Measurements from ENCODE around the gene SP140L.

DNA sequence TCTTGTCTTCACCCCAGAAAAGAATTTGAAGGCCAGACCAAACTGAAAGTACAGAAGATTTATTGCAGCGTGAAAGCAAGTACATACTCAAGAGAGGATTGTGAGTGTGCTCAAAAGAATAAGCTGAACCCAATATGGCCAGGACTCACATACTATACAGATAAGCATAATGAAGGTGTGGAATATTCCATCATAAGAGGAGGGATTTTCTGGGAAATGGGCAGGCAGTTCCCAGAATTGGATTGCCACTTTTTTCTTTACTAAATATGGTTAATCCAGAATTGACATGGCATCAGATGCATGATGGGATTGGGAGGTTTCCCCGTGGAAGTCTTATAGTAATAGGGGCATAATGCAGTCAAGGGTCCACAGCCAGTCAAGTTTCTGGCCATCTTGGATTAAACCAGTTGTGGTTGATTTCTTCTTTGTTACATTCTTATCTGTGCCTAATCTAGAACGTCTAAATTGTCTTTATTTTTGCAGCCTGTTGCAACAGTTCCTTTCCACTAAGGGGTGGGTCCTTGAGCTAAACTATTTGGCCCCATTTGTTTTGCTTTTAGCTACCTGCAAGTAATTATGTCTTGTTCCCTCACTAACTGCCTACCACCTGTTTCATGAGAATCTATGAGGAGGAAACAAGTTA is 9.0 kb downstream of the SP140L start:
- TF ChIP-seq POLR2A (IDR thresholded peaks at IDR 0.05; ENCODE audit: low read depth, low read length) (no peak), POU2F2 (IDR thresholded peaks at IDR 0.05; ENCODE audit: low read depth, low read length) (no peak), POLR2AphosphoS5 (IDR thresholded peaks at IDR 0.05; ENCODE audit: low read depth, low read length) (no peak), TAF1 (IDR thresholded peaks at IDR 0.05; ENCODE audit: low read depth, low read length) (no peak)
